IMR-90 (cell line): ENCODE results near the gene KIF3B.

Source experiments
- CEBPB ChIP-seq: IDR thresholded peaks from 2 replicates; pipeline ENCODE4 v1.6.1; 2012; ENCODE audit warnings: low read depth, low read length, improper control_type of control experiment
- CTCF ChIP-seq: conservative IDR thresholded peaks from 2 replicates; pipeline ENCODE4 v1.5.1; 2012; ENCODE audit warnings: mild to moderate bottlenecking, low read depth, low read length, improper control_type of control experiment
- MAFK ChIP-seq: IDR thresholded peaks from 2 replicates; pipeline ENCODE4 v1.6.1; 2012; ENCODE audit warnings: low read depth, low read length, improper control_type of control experiment
- MXI1 ChIP-seq: IDR thresholded peaks from 2 replicates; pipeline ENCODE4 v1.6.1; 2012; ENCODE audit warnings: low read depth, mild to moderate bottlenecking, low read length, moderate library complexity, borderline replicate concordance
- POLR2A ChIP-seq: IDR thresholded peaks from 2 replicates; pipeline ENCODE4 v1.6.1; 2012; ENCODE audit warnings: mild to moderate bottlenecking, low read depth, low read length
- RAD21 ChIP-seq: IDR thresholded peaks from 2 replicates; pipeline ENCODE4 v1.6.1; 2012; ENCODE audit warnings: low read length, improper control_type of control experiment

GRCh38 chr20:32288225-32288849 is 10.9 kb downstream of the KIF3B start:
- TF ChIP-seq POLR2A (no peak), RAD21 (no peak), CTCF (no peak), MXI1 (no peak), CEBPB (no peak), MAFK (no peak)
